ENCODE results near the gene KCMF1. TPM values are rescaled to one million over a fixed set of nuclear protein-coding genes. Genes with fewer than 3 reads are reported as not detected.
A peak's percentile ranks its signal among the peaks of the same experiment; 100 is the strongest.

The KCMF1 gene
- total RNA-seq, 1 donor from 2014 or later = 96.6 TPM

DNA sequence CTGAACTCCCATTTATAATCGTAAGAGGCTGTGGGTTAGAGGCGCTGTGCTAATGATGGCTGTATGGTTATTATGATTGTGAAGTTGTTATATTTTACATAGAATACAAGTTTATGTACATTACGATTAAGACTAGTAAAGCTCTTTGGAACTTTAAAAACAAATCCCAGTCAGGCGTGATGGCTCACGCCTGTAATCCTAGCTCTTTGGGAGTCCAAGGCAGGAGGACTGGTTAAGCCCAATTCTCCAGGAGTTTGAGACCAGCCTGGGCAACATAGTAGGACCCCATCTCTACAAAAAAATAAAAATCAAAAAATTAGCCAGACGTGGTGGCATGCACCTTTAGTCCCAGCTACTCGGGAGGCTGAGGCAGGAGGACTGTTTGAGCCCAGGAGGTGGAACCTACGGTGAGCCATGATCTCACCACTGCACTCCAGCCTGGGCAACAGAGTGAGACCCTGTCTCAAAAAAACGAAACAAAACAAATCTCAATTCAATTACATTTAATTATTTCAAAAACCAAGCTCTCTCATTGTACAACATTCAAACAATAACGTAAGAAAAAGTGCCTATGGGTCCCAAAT is 23.9 kb upstream of the KCMF1 start:
- intact Hi-C loops (cut with micrococcal nuclease) = no loop called here
- no peak for ATAC-seq (ENCODE audit: low read depth)
- ChIA-PET POLR2A (interaction anchor here (0.6 to 14.1 kb wide), 12 partner anchors 12 to 353 kb away, joined by 3 to 302 read pairs (median 11); partner anchors contain the start of genes KCMF1, TMSB10 and TRABD2A), CTCF (interaction anchor here (0.7 to 11.4 kb wide), 11 partner anchors 9 to 89 kb away, joined by 3 to 186 read pairs (median 6); partner anchors contain the start of gene KCMF1)
- Mint-ChIP-seq H3K4me1 (peaks cover 47% of the 10 kb centered on the region), H3K36me3 (ENCODE audit: low read depth) (no peaks in the 10 kb centered on the region), H3K27me3 (no peaks in the 10 kb centered on the region), H3K4me3 (no peak overlapping the region), H3K9me3 (no peaks in the 10 kb centered on the region), H3K27ac (peak overlapping the region; percentile 97)
- TF ChIP-seq, protein P1, sequence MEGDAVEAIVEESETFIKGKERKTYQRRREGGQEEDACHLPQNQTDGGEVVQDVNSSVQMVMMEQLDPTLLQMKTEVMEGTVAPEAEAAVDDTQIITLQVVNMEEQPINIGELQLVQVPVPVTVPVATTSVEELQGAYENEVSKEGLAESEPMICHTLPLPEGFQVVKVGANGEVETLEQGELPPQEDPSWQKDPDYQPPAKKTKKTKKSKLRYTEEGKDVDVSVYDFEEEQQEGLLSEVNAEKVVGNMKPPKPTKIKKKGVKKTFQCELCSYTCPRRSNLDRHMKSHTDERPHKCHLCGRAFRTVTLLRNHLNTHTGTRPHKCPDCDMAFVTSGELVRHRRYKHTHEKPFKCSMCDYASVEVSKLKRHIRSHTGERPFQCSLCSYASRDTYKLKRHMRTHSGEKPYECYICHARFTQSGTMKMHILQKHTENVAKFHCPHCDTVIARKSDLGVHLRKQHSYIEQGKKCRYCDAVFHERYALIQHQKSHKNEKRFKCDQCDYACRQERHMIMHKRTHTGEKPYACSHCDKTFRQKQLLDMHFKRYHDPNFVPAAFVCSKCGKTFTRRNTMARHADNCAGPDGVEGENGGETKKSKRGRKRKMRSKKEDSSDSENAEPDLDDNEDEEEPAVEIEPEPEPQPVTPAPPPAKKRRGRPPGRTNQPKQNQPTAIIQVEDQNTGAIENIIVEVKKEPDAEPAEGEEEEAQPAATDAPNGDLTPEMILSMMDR (IDR thresholded peaks at IDR 0.05) = no peak
- DNase-seq = no peak

DNA sequence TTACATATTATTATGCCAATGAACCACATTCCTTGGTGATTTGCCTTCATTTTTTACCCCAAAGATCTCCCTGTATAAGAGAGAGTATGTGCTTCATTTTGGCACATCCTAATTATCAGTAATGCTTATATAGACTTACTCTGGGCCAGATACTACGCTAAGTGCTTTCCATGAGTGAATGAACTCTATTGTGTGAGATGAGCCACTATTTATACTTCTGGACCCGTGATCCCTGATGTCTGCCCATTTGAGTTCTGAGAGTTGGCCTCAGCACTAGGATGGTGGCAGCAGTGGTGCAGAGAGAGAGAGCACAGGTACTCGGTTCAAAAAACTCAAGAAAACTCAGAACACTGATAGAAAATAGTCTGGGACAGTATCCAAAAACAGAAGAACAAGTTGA is 17.4 kb upstream of the KCMF1 start:
- no peaks in the 10 kb centered on the region for H3K9me3 Mint-ChIP-seq
- ChIA-PET POLR2A (no interaction called here), CTCF (interaction anchor here (1.6 kb wide), 1 partner anchor 28 kb away, joined by 9 read pairs; no protein-coding TSS in a partner anchor)
- ATAC-seq (ENCODE audit: low read depth) (no peak), DNase-seq (no peak)
- H3K27ac Mint-ChIP-seq = no peak overlapping the region
- TF ChIP-seq, protein P1 (IDR thresholded peaks at IDR 0.05) = no peak
- no peak overlapping the region for H3K4me3 Mint-ChIP-seq
- peaks cover 11% of the 10 kb centered on the region for H3K4me1 Mint-ChIP-seq
- intact Hi-C loops (cut with micrococcal nuclease) = no loop called here
- H3K27me3 Mint-ChIP-seq = no peaks in the 10 kb centered on the region
- no peaks in the 10 kb centered on the region for H3K36me3 Mint-ChIP-seq (ENCODE audit: low read depth)

- Mint-ChIP-seq H3K4me3 (no peak overlapping the region), H3K27ac (no peak overlapping the region), H3K9me3 (no peaks in the 10 kb centered on the region), H3K27me3 (no peaks in the 10 kb centered on the region), H3K36me3 (ENCODE audit: low read depth) (no peaks in the 10 kb centered on the region), H3K4me1 (peaks cover 16% of the 10 kb centered on the region)
- DNase-seq (no peak), ATAC-seq (ENCODE audit: low read depth) (no peak)
- CTCF ChIA-PET = interaction anchor here (1.6 kb wide), 1 partner anchor 28 kb away, joined by 9 read pairs; no protein-coding TSS in a partner anchor
- TF ChIP-seq, protein P1 (IDR thresholded peaks at IDR 0.05) = no peak
- POLR2A ChIA-PET = interaction anchor here (0.5 to 0.7 kb wide), 3 partner anchors 23 to 91 kb away, joined by 3 to 4 read pairs (median 4); no protein-coding TSS in a partner anchor
- intact Hi-C loops (cut with micrococcal nuclease) = no loop called here
Measured at GRCh38 chr2:84954329-84954728, 16.6 kb upstream of the KCMF1 start.

DNA sequence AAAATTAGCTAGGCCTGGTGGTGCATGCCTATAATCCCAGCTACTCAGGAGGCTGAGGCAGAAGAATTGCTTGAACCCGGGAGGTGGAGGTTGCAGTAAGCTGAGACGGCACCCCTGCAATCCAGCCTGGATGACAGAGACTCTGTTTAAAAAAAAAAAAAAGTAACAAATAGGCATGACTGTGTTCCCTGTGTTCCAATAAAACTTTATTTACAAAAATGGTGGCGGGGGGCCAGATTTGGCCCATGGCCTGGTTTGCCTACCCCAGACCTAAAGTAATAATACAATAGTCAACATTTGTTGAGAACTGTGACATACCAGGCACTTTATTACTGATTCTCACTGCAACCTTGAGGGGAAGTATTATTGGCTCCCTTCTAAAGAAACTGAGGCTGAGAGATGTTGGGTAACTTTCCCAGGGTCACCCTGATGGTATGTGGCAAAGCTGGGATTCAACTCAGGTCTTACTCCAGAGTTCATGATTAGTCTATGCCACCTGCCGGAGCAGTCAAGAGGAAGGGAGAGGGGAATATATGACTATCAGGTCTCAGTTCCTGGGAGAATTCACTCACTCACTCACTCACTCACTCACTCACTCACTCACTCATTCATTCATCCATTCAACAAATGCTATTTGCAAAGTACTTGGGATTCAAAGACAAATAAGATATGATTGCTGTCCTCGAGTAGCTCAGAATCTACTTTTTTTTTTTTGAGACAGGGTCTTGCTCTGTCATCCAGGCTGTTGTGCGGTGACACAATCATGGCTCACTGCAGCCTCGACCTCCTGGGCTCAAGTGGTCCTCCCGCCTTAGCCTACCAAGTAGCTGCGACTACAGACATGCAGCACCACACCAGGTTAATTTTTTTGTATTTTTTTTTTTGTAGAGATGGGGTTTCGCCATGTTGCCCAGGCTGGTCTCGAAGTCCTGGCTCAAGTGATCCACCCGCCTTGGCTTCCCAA is 14.3 kb upstream of the KCMF1 start:
- Mint-ChIP-seq H3K9me3 (no peaks in the 10 kb centered on the region), H3K4me3 (no peak overlapping the region), H3K36me3 (ENCODE audit: low read depth) (no peaks in the 10 kb centered on the region), H3K27me3 (no peaks in the 10 kb centered on the region), H3K4me1 (peaks cover 35% of the 10 kb centered on the region), H3K27ac (no peak overlapping the region)
- intact Hi-C loops (cut with micrococcal nuclease) = no loop called here
- TF ChIP-seq, protein P1 (IDR thresholded peaks at IDR 0.05) = no peak
- POLR2A ChIA-PET = interaction anchor here (0.7 to 4.0 kb wide), 4 partner anchors 10 to 17 kb away, joined by 4 to 28 read pairs (median 5); no protein-coding TSS in a partner anchor
- no peak for DNase-seq
- CTCF ChIA-PET = interaction anchor here (0.8 to 0.9 kb wide), 2 partner anchors 30 to 31 kb away, joined by 3 to 5 read pairs; no protein-coding TSS in a partner anchor
- no peak for ATAC-seq (ENCODE audit: low read depth)
